ENCODE measurements around the gene CDX1. TPM values are rescaled to one million over a fixed set of nuclear protein-coding genes. Genes with fewer than 3 reads are reported as not detected.

The CDX1 gene
- total and polyA plus RNA-seq, 2 of the 8 experiments (the other 6 are each of a cell fraction or from before 2014, with no cell fraction given) = not detected

GRCh38 chr5:150119421-150120061, 47.0 kb upstream of the CDX1 start:
- H2BK15ac ChIP-seq (ENCODE audit: low read length) = no peak overlapping the region
- no peak overlapping the region for H3K4ac ChIP-seq (replicated peaks; ENCODE audit: insufficient read length, low read depth, low read length)
- H2BK120ac ChIP-seq (replicated peaks; ENCODE audit: low read depth, low read length) = no peak overlapping the region
- no peaks in the 10 kb centered on the region for H3K27me3 ChIP-seq (replicated peaks in 1 of 4; ENCODE audit: control insufficient read depth in 3 of 4, extremely low read depth in 1 of 4, insufficient read depth in 3 of 4, low read length in 3 of 4)
- no peak overlapping the region for H3K56ac ChIP-seq (replicated peaks; ENCODE audit: insufficient read length, low read depth, low read length)
- H3K4me3 ChIP-seq (ENCODE audit: extremely low read depth in 1 of 4, insufficient read depth in 2 of 4, low read depth in 3 of 4, low read length in 4 of 4) = no peak overlapping the region
- no peak overlapping the region for H3K18ac ChIP-seq (ENCODE audit: extremely low read depth, low read length)
- no peak overlapping the region for H3K9ac ChIP-seq (replicated peaks in 1 of 4; ENCODE audit: extremely low read depth in 1 of 4, low read depth in 3 of 4, low read length in 3 of 4)
- H2BK20ac ChIP-seq (ENCODE audit: low read length) = no peak overlapping the region
- ChIA-PET POLR2A (ENCODE audit: partially characterized antibody) (interaction anchor here (1.3 kb wide), 1 partner anchor 184 kb away, joined by 3 read pairs; no protein-coding TSS in a partner anchor), CTCF (ENCODE audit: partially characterized antibody) (interaction anchor here (0.7 to 16.9 kb wide), 13 partner anchors 11 to 137 kb away, joined by 3 to 188 read pairs (median 4); partner anchors contain the start of gene PDGFRB)
- H3K23me2 ChIP-seq (ENCODE audit: low read depth, low read length) = no peaks in the 10 kb centered on the region
- H3K36me3 ChIP-seq (ENCODE audit: control insufficient read depth in 2 of 4, insufficient read depth in 4 of 4, low read length in 3 of 4) = no peaks in the 10 kb centered on the region
- H2BK5ac ChIP-seq (ENCODE audit: low read depth, low read length) = no peak overlapping the region
- no peaks in the 10 kb centered on the region for H3K79me2 ChIP-seq (ENCODE audit: control insufficient read depth in 1 of 2, insufficient read depth in 2 of 2, low read length in 2 of 2)
- no peak for DNase-seq (ENCODE audit: low read depth in 1 of 2, low spot score in 2 of 2)
- H3K14ac ChIP-seq (ENCODE audit: insufficient read length) = no peak overlapping the region
- no peaks in the 10 kb centered on the region for H3K9me3 ChIP-seq (ENCODE audit: insufficient read depth in 2 of 2, low read depth in 1 of 2, low read length in 1 of 2)
- H4K5ac ChIP-seq (ENCODE audit: insufficient read length, low read depth, low read length) = no peak overlapping the region
- FAIRE-seq = no peak
- no peak overlapping the region; the same call in 1 of the 2 replicates for H4K8ac ChIP-seq (ENCODE audit: extremely low read depth, insufficient read depth, low read length)
- no peak overlapping the region for H4K91ac ChIP-seq (replicated peaks; ENCODE audit: insufficient read length, low read length)
- no peak overlapping the region for H3K4me2 ChIP-seq (ENCODE audit: insufficient read depth in 1 of 2, low read depth in 2 of 2, low read length in 2 of 2)
- no peak overlapping the region for H3K23ac ChIP-seq (ENCODE audit: insufficient read length)
- 93% methylated on average over 10 of the region's 10 CpGs; no CpG with 5 or more reads in 1 of the 2 experiments for WGBS, 2 experiments (ENCODE audit: extremely low coverage in 1 of 2, insufficient coverage in 1 of 2, insufficient read length in 1 of 2, insufficient replicate concordance in 2 of 2, low coverage in 1 of 2, low lambda C conversion rate in 2 of 2, missing lambda C conversion rate in 1 of 2)
- H2AK5ac ChIP-seq (ENCODE audit: low read depth, low read length) = no peak overlapping the region
- no peak overlapping the region for H2BK12ac ChIP-seq (ENCODE audit: low read depth, low read length)
- no peaks in the 10 kb centered on the region for H3K79me1 ChIP-seq (ENCODE audit: low read depth, low read length)
- peaks cover 0 to 3% of the 10 kb centered on the region in 2 experiments for H4K20me1 ChIP-seq (replicated peaks in 1 of 2; ENCODE audit: control insufficient read depth in 1 of 2, insufficient read depth in 2 of 2, low read length in 2 of 2)
- no peak overlapping the region for H2AFZ ChIP-seq (ENCODE audit: low read length)
- peaks cover 0 to 6% (median 2%) of the 10 kb centered on the region in 4 experiments; a peak in 3 of 7 replicates for H3K4me1 ChIP-seq (replicated peaks in 1 of 4; ENCODE audit: control insufficient read depth in 3 of 4, insufficient read depth in 4 of 4, low read length in 3 of 4)
- H3K27ac ChIP-seq (ENCODE audit: low read depth, low read length) = no peak overlapping the region
- TF ChIP-seq NANOG (IDR thresholded peaks at IDR 0.05; ENCODE audit: insufficient read depth, low read depth, low read length, poor library complexity, severe bottlenecking) = no peak
- TF ChIP-seq TAF7 (optimal IDR thresholded peaks at IDR 0.05; ENCODE audit: borderline replicate concordance, low read depth, low read length) = no peak
- TF ChIP-seq JUND (IDR thresholded peaks at IDR 0.05; ENCODE audit: low read length) = no peak
- no peak for TF ChIP-seq CBX8 (IDR thresholded peaks at IDR 0.05; ENCODE audit: borderline replicate concordance, low read depth, low read length)
- no peak for TF ChIP-seq YY1 (IDR thresholded peaks at IDR 0.05; ENCODE audit: low read depth, low read length)
- TF ChIP-seq SIN3A (conservative IDR thresholded peaks at IDR 0.05 in 1 of 2, IDR thresholded peaks at IDR 0.05 in 1 of 2; ENCODE audit: low read depth in 1 of 2, low read length in 2 of 2) = no peak
- TF ChIP-seq TBP (IDR thresholded peaks at IDR 0.05; ENCODE audit: low read depth, low read length) = no peak
- TF ChIP-seq RNF2 (IDR thresholded peaks at IDR 0.05; ENCODE audit: borderline replicate concordance, low read depth, low read length, missing control alignments, poor library complexity, severe bottlenecking) = no peak
- no peak for TF ChIP-seq ASH2L (IDR thresholded peaks at IDR 0.05; ENCODE audit: low read length)
- no peak for TF ChIP-seq CHD2 (IDR thresholded peaks at IDR 0.05; ENCODE audit: low read length)
- TF ChIP-seq SUZ12 (IDR thresholded peaks at IDR 0.05; ENCODE audit: low read length) = no peak
- no peak for TF ChIP-seq RXRA (IDR thresholded peaks at IDR 0.05; ENCODE audit: insufficient read depth, low read depth, low read length)

Data from H1 (cell line).